Hepatocyte (in vitro differentiated cells): ENCODE data around the gene RNF32.
"Not testable (repeated sequence)": the region's sequence is repeated elsewhere in the genome, so short reads cannot be mapped to it uniquely, and the experiment has no call there.

Source experiments
- CTCF ChIP-seq: fragments of 200-600 bp; sonication (generic); IDR thresholded peaks from 2 replicates; pipeline ENCODE4 v1.5.1; 2016; ENCODE audit warnings: antibody characterized with exemption, mild to moderate bottlenecking; ENCODE audit not compliant: poor library complexity
- EZH2 ChIP-seq: fragments of 200-600 bp; sonication (generic); IDR thresholded peaks from 2 replicates; pipeline ENCODE4 v1.6.1; 2016; ENCODE audit warnings: antibody characterized with exemption, mild to moderate bottlenecking, borderline replicate concordance

GRCh38 chr7:156647330-156647729, 6.8 kb downstream of the RNF32 start:
- not testable (repeated sequence) for TF ChIP-seq CTCF, EZH2
